GM19238 (cell line): ENCODE results near the gene MRRF.

Experiments
- DNase-seq: peaks from one replicate; pipeline ENCODE4 v3.0.0; 2011; ENCODE audit warnings: low spot score; ENCODE audit not compliant: insufficient read length

Gene MRRF

DNA sequence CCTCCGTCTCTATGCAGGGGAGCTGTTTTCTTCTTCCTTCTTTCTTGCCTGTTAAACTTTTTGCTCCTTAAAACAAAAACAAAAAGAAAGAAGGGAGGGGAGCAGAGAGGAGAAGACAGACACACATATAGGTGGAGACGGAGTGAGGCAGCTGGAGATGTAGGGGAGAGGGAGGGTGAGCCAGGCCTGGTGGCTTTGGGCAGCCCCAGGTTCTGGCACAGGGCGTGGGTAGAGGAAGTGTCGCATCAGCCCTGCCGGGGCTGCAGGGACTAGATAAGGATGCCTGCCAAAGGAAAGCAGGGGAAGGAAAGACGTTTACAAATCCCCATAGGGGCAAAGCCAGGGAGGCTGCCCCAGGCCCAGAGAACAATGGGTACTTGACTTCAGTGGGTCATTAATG, 67.4 kb downstream of the MRRF start:
- DNase-seq, result no peak

- no peak for DNase-seq
Measured at GRCh38 chr9:122332644-122333043, 68.0 kb downstream of the MRRF start.

- no peak for DNase-seq
Measured at GRCh38 chr9:122333169-122333808, 68.6 kb downstream of the MRRF start.

GRCh38 chr9:122334916-122335315, 70.2 kb downstream of the MRRF start:
- no peak for DNase-seq

GRCh38 chr9:122336189-122336588, 71.5 kb downstream of the MRRF start:
- DNase-seq, result no peak

GRCh38 chr9:122336866-122337555, 72.3 kb downstream of the MRRF start:
- no peak for DNase-seq

GRCh38 chr9:122337556-122337929, 72.9 kb downstream of the MRRF start:
- no peak for DNase-seq

- DNase-seq, result no peak
Measured at GRCh38 chr9:122338536-122338935, 73.9 kb downstream of the MRRF start.

- no peak for DNase-seq
Measured at GRCh38 chr9:122338994-122339393, 74.3 kb downstream of the MRRF start.

DNA sequence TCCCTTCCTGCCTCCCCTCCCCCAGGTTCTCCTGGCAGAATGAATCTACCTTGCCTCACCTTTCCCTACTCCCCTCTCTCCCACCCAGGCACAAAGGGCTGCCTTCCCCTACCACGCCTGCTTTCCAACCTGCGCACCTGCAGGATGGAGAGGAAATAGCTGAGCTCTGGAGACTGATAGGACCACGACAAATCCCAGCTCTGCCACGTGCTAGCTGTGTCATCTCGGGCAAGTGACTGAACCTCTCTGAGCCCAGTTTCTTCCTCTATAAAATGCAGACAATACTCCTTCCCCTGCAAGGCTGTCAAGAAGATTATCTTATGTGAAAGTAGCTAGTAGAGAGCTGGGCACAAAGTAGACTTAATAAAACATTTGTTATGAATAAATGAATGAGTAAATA, 74.9 kb downstream of the MRRF start:
- no peak for DNase-seq

- no peak for DNase-seq
Measured at GRCh38 chr9:122340161-122340560, 75.5 kb downstream of the MRRF start.

DNA sequence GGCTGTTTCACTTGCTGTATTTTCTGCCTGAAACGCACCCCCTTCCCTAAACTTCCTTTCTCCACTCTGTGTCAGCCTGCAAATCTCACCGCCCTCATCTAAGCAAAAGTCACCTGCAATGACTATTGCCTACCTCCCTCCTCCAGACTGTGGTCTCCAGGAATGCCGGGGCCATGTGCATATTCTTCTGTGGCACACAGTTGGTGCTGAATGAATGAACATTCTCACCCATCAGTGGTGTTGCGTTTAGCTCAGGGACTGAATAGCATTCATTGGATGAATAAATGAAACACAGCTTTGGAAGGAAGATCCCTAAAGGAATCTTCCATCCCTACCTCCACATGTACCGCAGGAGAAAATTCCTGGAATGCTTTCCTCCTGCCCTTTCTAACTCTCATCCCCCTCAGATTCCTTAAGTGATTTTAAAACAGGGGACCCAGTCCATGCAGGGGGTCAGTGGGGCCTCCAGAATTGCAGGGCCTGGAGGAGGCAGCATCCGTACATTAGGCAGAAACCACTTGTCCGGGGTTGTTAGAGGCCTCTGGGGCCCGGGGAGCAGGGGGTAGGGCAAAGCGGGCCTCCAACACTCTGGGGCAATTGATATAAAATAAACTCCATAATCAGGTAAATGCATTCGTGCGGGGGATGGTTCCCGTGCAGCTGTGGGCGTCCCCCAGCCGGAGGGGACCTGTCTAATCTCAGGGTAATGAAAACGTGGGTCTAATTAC, 77.8 kb downstream of the MRRF start:
- no peak for DNase-seq

- DNase-seq, result no peak
Measured at GRCh38 chr9:122346478-122347347, 82.0 kb downstream of the MRRF start.

DNA sequence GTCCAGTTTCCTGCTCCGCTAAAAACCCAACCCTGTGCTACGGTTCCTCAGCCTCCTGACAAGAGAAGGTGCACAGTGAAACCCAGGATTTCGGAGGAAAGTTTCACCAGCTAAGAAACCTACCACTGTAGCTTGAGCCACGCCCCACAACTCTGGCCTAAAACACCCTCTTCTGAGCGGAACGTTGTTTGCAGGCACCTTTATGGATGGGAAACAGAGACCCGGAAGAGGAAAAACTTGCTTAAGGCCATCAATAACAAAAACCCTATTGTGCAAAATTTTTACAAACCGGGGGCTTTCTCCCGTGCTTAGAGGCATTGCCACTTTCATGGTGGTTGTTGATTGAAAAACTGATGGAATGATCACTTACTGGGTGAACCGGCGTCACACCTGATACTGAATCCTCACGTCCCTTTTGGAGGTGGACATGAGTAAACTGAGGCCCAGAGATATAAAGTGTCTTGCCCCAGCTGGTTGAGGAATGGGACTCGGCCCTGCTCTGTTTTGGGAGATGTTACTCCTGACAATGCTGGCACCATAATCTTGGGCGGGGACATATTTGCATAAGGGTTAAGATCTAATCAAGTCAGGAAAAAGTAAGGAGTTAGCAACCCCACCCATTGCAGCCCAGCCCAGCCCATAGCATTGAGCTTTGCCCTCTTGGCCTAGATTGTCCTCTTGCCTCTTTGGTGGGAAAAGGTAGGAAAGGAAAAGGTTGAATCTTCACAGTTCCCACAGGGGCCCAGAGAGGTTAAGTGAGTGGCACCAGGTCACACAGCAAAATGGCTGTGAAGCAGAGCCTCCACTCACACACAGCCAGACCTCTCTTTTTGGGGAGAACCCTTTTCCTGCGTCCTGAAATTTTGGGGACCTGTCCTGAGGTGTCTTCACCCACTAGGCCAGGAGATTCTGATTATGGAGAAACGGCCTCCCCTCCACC, 82.9 kb downstream of the MRRF start:
- DNase-seq, result no peak

DNA sequence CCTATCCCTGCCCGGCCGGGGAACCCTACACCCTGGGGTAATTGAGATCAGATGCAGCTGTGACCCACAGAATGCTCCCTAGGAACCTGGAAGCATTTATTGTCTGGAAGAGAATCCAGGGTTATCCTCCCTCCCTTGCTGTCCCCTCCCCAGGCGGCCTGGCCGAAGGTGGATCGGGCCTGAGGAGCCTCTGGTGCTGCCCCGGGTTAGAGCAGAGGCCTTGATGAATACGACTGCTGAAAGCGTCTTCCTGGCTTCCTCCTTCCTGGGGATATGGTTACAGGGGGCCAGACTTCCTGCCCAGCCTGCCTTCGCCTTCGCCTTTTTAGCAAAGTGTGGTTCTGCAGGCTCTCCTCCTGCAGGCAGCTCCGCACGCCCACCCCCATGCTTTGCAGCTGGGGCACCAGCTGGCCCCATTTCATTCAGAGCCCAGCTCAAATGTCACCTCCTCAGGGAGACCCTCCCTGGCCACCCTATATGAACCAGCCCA, 83.7 kb downstream of the MRRF start:
- no peak for DNase-seq

DNA sequence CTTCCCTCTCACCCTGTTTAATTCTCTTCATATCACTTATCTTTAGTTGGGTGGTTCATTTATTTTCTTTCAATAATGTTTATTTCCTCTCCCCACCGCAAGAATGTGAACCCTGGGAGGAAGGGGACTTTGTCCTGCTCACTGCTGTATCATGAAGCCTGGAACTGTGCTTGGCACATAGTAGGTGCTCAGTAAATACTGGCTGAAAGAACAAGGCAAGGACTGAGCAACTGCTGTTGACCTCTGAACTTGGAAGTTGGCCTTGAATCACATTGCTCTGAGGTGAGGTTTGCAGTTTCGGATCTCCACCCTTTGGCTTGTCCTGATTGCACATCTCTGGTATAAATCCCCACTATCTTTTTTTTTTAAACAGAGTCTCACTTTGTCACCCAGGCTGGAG, 84.1 kb downstream of the MRRF start:
- DNase-seq, result no peak

DNA sequence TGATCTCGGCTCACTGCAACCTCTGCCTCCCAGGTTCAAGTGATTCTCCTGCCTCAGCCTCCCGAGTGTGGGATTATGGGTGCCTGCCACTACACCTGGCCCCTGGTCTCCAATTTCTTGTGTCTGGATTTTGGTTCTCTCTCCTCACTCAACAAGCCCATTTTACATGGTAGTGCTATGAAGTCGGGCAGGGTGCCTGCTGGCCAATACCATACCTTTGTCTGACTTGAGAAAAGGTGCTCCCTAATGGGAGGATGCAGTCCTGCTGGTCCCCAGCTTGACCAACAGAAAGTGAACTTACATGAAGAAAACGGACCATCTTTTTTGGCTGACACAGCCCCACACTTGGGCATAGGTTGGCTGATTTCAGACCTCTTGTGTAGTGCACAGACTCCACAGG, 84.5 kb downstream of the MRRF start:
- no peak for DNase-seq

DNA sequence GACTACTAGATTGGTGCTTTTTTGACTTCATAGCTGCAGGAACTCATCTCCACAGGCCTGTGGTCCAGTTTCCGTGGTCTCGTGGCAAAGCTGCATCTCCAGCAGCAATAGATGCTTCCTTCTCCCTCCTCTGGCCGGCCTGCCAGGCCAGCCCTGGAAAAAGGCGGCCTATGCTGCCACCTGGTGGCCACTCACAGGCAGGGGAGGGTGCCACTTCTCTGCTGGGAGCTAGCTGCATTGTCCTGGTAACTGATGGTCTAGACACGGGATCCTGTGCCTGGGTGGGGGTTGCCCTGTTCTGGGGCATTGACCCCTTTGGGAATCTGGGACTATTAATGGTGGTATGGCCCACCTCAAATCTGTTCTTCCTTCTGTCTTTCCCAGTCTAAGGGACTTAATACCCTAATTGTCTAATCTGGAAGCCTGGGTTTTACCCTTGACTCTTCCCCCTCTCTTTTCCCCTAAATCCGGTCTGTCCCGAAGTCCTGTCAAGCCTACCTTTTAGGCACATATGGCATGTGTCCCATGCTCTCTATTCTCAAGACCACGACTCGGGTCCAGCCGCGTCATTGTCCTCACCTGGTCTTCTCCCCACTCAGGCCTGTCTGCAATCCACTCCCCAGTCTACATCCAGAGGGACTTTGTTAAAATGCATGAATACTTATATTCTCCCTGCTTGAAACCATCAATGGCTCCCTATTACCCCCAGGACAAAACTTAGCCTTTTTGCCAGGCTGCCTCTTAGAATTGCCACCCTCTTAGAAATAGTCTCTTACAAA, 86.1 kb downstream of the MRRF start:
- peak; percentile 83 for DNase-seq

- DNase-seq, result no peak
Measured at GRCh38 chr9:122354536-122355199, 90.0 kb downstream of the MRRF start.
